ENCODE data around the gene OVCH1.
"Not testable (repeated sequence)": the region's sequence is repeated elsewhere in the genome, so short reads cannot be mapped to it uniquely, and the experiment has no call there.

The OVCH1 gene

GRCh38 chr12:29503283-29503682 lies 5.8 kb upstream of the OVCH1 start:
- DNase-seq, result no peak

GRCh38 chr12:29499235-29499634 lies 1.7 kb upstream of the OVCH1 start:
- no peak for DNase-seq

GRCh38 chr12:29492891-29493290 lies 4.6 kb downstream of the OVCH1 start:
- DNase-seq, result no peak

- no peak for DNase-seq
Observed at GRCh38 chr12:29486972-29487371, 10.5 kb downstream of the OVCH1 start.

- DNase-seq, result no peak
Observed at GRCh38 chr12:29463198-29463597, 34.3 kb downstream of the OVCH1 start.

GRCh38 chr12:29460082-29460481 lies 37.4 kb downstream of the OVCH1 start:
- DNase-seq, result no peak

- DNase-seq, result no peak
Observed at GRCh38 chr12:29455087-29455486, 42.4 kb downstream of the OVCH1 start.

GRCh38 chr12:29451888-29452287 lies 45.6 kb downstream of the OVCH1 start:
- no peak for DNase-seq

- no peak for DNase-seq
Observed at GRCh38 chr12:29448157-29448556, 49.3 kb downstream of the OVCH1 start.

GRCh38 chr12:29447285-29447975 lies 50.1 kb downstream of the OVCH1 start:
- DNase-seq, result no peak

- DNase-seq, result no peak
Observed at GRCh38 chr12:29439506-29439905, 58.0 kb downstream of the OVCH1 start.

GRCh38 chr12:29438752-29439408 lies 58.6 kb downstream of the OVCH1 start:
- no peak for DNase-seq

- no peak for DNase-seq
Observed at GRCh38 chr12:29437575-29437974, 59.9 kb downstream of the OVCH1 start.

- not testable (repeated sequence) for DNase-seq
Observed at GRCh38 chr12:29436815-29437214, 60.7 kb downstream of the OVCH1 start.

GRCh38 chr12:29431513-29431912 lies 66.0 kb downstream of the OVCH1 start:
- no peak for DNase-seq

GRCh38 chr12:29430716-29431044 lies 66.8 kb downstream of the OVCH1 start:
- no peak for DNase-seq

- no peak for DNase-seq
Observed at GRCh38 chr12:29429999-29430715, 67.3 kb downstream of the OVCH1 start.

GRCh38 chr12:29428633-29429032 lies 68.9 kb downstream of the OVCH1 start:
- no peak for DNase-seq

- peak; percentile 33 for DNase-seq
Observed at GRCh38 chr12:29427964-29428363, 69.5 kb downstream of the OVCH1 start.

GRCh38 chr12:29426498-29426897 lies 71.0 kb downstream of the OVCH1 start:
- DNase-seq, result no peak

GRCh38 chr12:29425722-29426121 lies 71.8 kb downstream of the OVCH1 start:
- no peak for DNase-seq

- no peak for DNase-seq
Observed at GRCh38 chr12:29416748-29417147, 80.7 kb downstream of the OVCH1 start.

- no peak for DNase-seq
Observed at GRCh38 chr12:29415111-29415510, 82.4 kb downstream of the OVCH1 start.

- no peak for DNase-seq
Observed at GRCh38 chr12:29414368-29414767, 83.1 kb downstream of the OVCH1 start.
